CD4-positive, alpha-beta T cell (primary cell): ENCODE data around the gene RBFOX1. TPM values are rescaled to one million over a fixed set of nuclear protein-coding genes. Genes with fewer than 3 reads are reported as not detected.

Experiments used
- ATAC-seq: fragments of 200-7000 bp; cut with Tn5 transposase; one replicate; pipeline ENCODE4 v1.10.0; 2022; ENCODE audit warnings: mild to moderate bottlenecking; ENCODE audit not compliant: poor library complexity
- CTCF ChIA-PET: fragments of 350-600 bp; sonication (Branson Sonifier 250); formaldehyde crosslinking; loops from one replicate; lab custom pipeline; 2021; ENCODE audit warnings: antibody characterized with exemption, inconsistent platforms; lab: Charles Lee
- POLR2A ChIA-PET: fragments of 350-600 bp; sonication (Branson Sonifier 250); formaldehyde crosslinking; loops from one replicate; lab custom pipeline; 2021; ENCODE audit warnings: antibody characterized with exemption, inconsistent platforms; lab: Charles Lee
- DNase-seq, 14 experiments: peaks; one replicate each; pipeline ENCODE4 v3.0.0-alpha.2; 2013 to 2020; ENCODE audit warnings: mixed read lengths in 2 of 14
- H3K27ac ChIP-seq, 2 donors: one replicate each; pipeline versions ENCODE4 v1.5.1 to v1.7.0; 2013; ENCODE audit warnings: low read length in 2 of 2, low read depth in 1 of 2, mild to moderate bottlenecking in 1 of 2
- H3K27me3 ChIP-seq, 2 experiments: 1 replicate in 1 of 2; 2 replicates in 1 of 2; pipeline versions ENCODE4 v1.6.1 to v1.7.0; 2013; ENCODE audit warnings: low read length in 2 of 2, control low read depth in 1 of 2, mild to moderate bottlenecking in 1 of 2, moderate library complexity in 1 of 2; ENCODE audit not compliant: insufficient read depth in 2 of 2, control insufficient read depth in 1 of 2
- H3K36me3 ChIP-seq: one replicate; pipeline ENCODE4 v1.6.1; 2013; ENCODE audit warnings: low read length, control low read depth; ENCODE audit not compliant: insufficient read depth
- H3K4me1 ChIP-seq: one replicate; pipeline ENCODE4 v1.6.1; 2013; ENCODE audit warnings: low read length, control low read depth; ENCODE audit not compliant: insufficient read depth
- H3K4me3 ChIP-seq: one replicate; pipeline ENCODE4 v1.5.1; 2013; ENCODE audit warnings: mild to moderate bottlenecking, low read length, moderate library complexity
- H3K9me3 ChIP-seq, 2 experiments: 1 replicate in 1 of 2; 2 replicates in 1 of 2; pipeline versions ENCODE4 v1.6.1 to v1.7.0; 2013; ENCODE audit warnings: low read length in 2 of 2, mild to moderate bottlenecking in 2 of 2, control low read depth in 1 of 2, moderate library complexity in 1 of 2; ENCODE audit not compliant: control insufficient read depth in 1 of 2, insufficient read depth in 1 of 2
- H3K27ac Mint-ChIP-seq: one replicate; pipeline ENCODE4 v1.8.0; 2020; ENCODE audit warnings: mixed read lengths
- H3K27me3 Mint-ChIP-seq: one replicate; pipeline ENCODE4 v1.8.0; 2021; ENCODE audit warnings: mixed read lengths
- H3K36me3 Mint-ChIP-seq: one replicate; pipeline ENCODE4 v1.8.0; 2021; ENCODE audit warnings: low read depth, mixed read lengths
- H3K4me1 Mint-ChIP-seq: one replicate; pipeline ENCODE4 v1.8.0; 2021; ENCODE audit warnings: low read depth, mixed read lengths
- H3K4me3 Mint-ChIP-seq: one replicate; pipeline ENCODE4 v1.8.0; 2020; ENCODE audit warnings: mild to moderate bottlenecking, mixed read lengths
- H3K9me3 Mint-ChIP-seq: one replicate; pipeline ENCODE4 v1.8.0; 2020; ENCODE audit warnings: mixed read lengths
- CTCF ChIP-seq: fragments of 200-600 bp; IDR thresholded peaks from one replicate; pipeline ENCODE4 v1.8.0; 2022; ENCODE audit warnings: antibody characterized with exemption, mild to moderate bottlenecking
- intact Hi-C, 2 experiments: fragments of 100-400 bp; cut with DNase I in 1 of 2; cut with micrococcal nuclease in 1 of 2; formaldehyde crosslinking; loops; one replicate each; pipeline versions ENCODE4 v1.15.1 to v1.9.0; 2023 to 2025; cut with DNase I, micrococcal nuclease
- total RNA-seq, 174 experiments: library from RNA in 2 of 174; stranded (reverse) in 2 of 174; gene quantifications; one replicate each; pipeline ENCODE4 v1.2.3 and lab custom pipeline; 2021 to 2026

Gene RBFOX1
- total RNA-seq, 2 experiments from 2014 or later = not detected

GRCh38 chr16:7289299-7289698 lies 43.3 kb upstream of the RBFOX1 start:
- H3K4me1 Mint-ChIP-seq = no peaks in the 10 kb centered on the region
- H3K4me3 Mint-ChIP-seq = no peak overlapping the region
- no peak for DNase-seq
- TF ChIP-seq CTCF = no peak
- Histone ChIP-seq H3K4me1 (no peaks in the 10 kb centered on the region), H3K27ac (no peak overlapping the region), H3K4me3 (no peak overlapping the region), H3K9me3 (peaks cover 6 to 11% of the 10 kb centered on the region in 2 experiments), H3K27me3 (no peaks in the 10 kb centered on the region), H3K36me3 (no peaks in the 10 kb centered on the region)
- H3K36me3 Mint-ChIP-seq = no peaks in the 10 kb centered on the region
- CTCF ChIA-PET = no interaction called here
- no peaks in the 10 kb centered on the region for H3K27me3 Mint-ChIP-seq
- POLR2A ChIA-PET = no interaction called here
- ATAC-seq = no peak
- intact Hi-C loops = no loop called here
- no peak overlapping the region for H3K27ac Mint-ChIP-seq
- H3K9me3 Mint-ChIP-seq = peaks cover 24% of the 10 kb centered on the region

DNA sequence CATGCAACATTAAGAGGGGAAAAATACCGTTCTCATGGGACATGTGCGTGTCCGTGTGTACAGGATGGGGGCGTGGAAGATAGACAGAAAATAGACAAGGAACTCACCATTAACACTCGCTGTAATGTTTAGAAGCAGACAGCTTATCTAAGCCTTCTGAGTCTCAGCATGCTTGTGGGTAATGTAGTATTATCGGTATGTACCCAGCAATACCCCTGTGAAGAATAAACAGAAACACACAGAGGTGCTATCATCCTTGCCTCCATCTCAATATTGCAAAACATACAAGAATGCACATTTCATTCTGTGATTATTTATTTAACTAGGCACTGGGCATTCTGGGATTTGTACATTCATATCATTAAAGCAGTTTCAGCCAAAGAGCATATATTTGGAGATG lies 42.0 kb upstream of the RBFOX1 start:
- no peaks in the 10 kb centered on the region for H3K4me1 ChIP-seq
- CTCF ChIA-PET = no interaction called here

GRCh38 chr16:7294020-7294419 lies 38.6 kb upstream of the RBFOX1 start:
- DNase-seq (no peak), ATAC-seq (no peak)
- Histone ChIP-seq H3K27ac (no peak overlapping the region), H3K4me1 (no peaks in the 10 kb centered on the region), H3K9me3 (peaks cover 0 to 3% of the 10 kb centered on the region in 2 experiments), H3K27me3 (no peaks in the 10 kb centered on the region), H3K4me3 (no peak overlapping the region), H3K36me3 (no peaks in the 10 kb centered on the region)
- TF ChIP-seq CTCF = no peak
- Mint-ChIP-seq H3K36me3 (no peaks in the 10 kb centered on the region), H3K4me1 (no peaks in the 10 kb centered on the region), H3K27ac (no peak overlapping the region), H3K9me3 (peaks cover 22% of the 10 kb centered on the region), H3K27me3 (no peaks in the 10 kb centered on the region), H3K4me3 (no peak overlapping the region)
- intact Hi-C loops = no loop called here
- ChIA-PET CTCF (no interaction called here), POLR2A (no interaction called here)

More for the DNA sequence above, 42.0 kb upstream of the RBFOX1 start:
- no peaks in the 10 kb centered on the region for H3K27me3 Mint-ChIP-seq
- H3K36me3 ChIP-seq = no peaks in the 10 kb centered on the region
- intact Hi-C loops = no loop called here
- no peaks in the 10 kb centered on the region for H3K4me1 Mint-ChIP-seq
- H3K4me3 Mint-ChIP-seq = no peak overlapping the region
- POLR2A ChIA-PET = no interaction called here
- ATAC-seq = no peak
- no peaks in the 10 kb centered on the region for H3K36me3 Mint-ChIP-seq
- no peak overlapping the region for H3K27ac Mint-ChIP-seq
- DNase-seq = no peak
- H3K9me3 ChIP-seq = peaks cover under 1 to 10% of the 10 kb centered on the region in 2 experiments
- H3K27me3 ChIP-seq = no peaks in the 10 kb centered on the region
- H3K27ac ChIP-seq = no peak overlapping the region
- no peak for TF ChIP-seq CTCF
- H3K4me3 ChIP-seq = no peak overlapping the region
- peaks cover 21% of the 10 kb centered on the region for H3K9me3 Mint-ChIP-seq
